Measurements from ENCODE around the gene TRMT2A. TPM values are rescaled to one million over a fixed set of nuclear protein-coding genes. Genes with fewer than 3 reads are reported as not detected.

Gene TRMT2A
- total RNA-seq, 1 donor from 2014 or later: 27.0 TPM

GRCh38 chr22:20148414-20148813 lies 31.4 kb upstream of the TRMT2A start:
- DNase-seq: no peak

GRCh38 chr22:20147237-20147988 lies 30.4 kb upstream of the TRMT2A start:
- no peak for DNase-seq

GRCh38 chr22:20146777-20147176 lies 29.8 kb upstream of the TRMT2A start:
- no peak for DNase-seq

GRCh38 chr22:20145832-20146223 lies 28.8 kb upstream of the TRMT2A start:
- no peak for DNase-seq

- DNase-seq: no peak
These were observed 28.3 kb upstream of the TRMT2A start for GRCh38 chr22:20145206-20145831.

GRCh38 chr22:20143883-20144665 lies 27.0 kb upstream of the TRMT2A start:
- DNase-seq: no peak

- DNase-seq: no peak
These were observed 25.9 kb upstream of the TRMT2A start for GRCh38 chr22:20142711-20143621.

GRCh38 chr22:20141186-20142077 lies 24.4 kb upstream of the TRMT2A start:
- DNase-seq: no peak

- DNase-seq: no peak
These were observed 23.5 kb upstream of the TRMT2A start for GRCh38 chr22:20140521-20140964.

- DNase-seq: no peak
These were observed 23.1 kb upstream of the TRMT2A start for GRCh38 chr22:20140107-20140445.

- DNase-seq: no peak
These were observed 22.5 kb upstream of the TRMT2A start for GRCh38 chr22:20139391-20140106.

- DNase-seq: no peak
These were observed 21.8 kb upstream of the TRMT2A start for GRCh38 chr22:20138868-20139267.

- no peak for DNase-seq
These were observed 21.4 kb upstream of the TRMT2A start for GRCh38 chr22:20138417-20138738.

- DNase-seq: no peak
These were observed 20.8 kb upstream of the TRMT2A start for GRCh38 chr22:20137671-20138416.

GRCh38 chr22:20137113-20137512 lies 20.1 kb upstream of the TRMT2A start:
- DNase-seq: no peak

GRCh38 chr22:20136603-20136873 lies 19.5 kb upstream of the TRMT2A start:
- DNase-seq: no peak

- DNase-seq: no peak
These were observed 19.0 kb upstream of the TRMT2A start for GRCh38 chr22:20135806-20136602.

- DNase-seq: no peak
These were observed 18.2 kb upstream of the TRMT2A start for GRCh38 chr22:20135265-20135664.

- no peak for DNase-seq
These were observed 17.0 kb upstream of the TRMT2A start for GRCh38 chr22:20133930-20134549.

All from skin of body (tissue), 2 donors.